Skeletal muscle tissue (tissue), 4 donors: ENCODE results near the gene FBRSL1. TPM values are rescaled to one million over a fixed set of nuclear protein-coding genes. Genes with fewer than 3 reads are reported as not detected.
A peak's percentile ranks its signal among the peaks of the same experiment; 100 is the strongest.

Source experiments
- H3K27ac ChIP-seq: one replicate; pipeline ENCODE4 v1.7.0; 2013; ENCODE audit warnings: mild to moderate bottlenecking, low read depth, low read length, inconsistent platforms
- H3K27me3 ChIP-seq, 3 donors: one replicate each; pipeline ENCODE4 v1.7.0; 2013; ENCODE audit warnings: low read length in 3 of 3; ENCODE audit not compliant: control insufficient read depth in 3 of 3, insufficient read depth in 3 of 3
- H3K36me3 ChIP-seq, 3 donors: one replicate each; pipeline ENCODE4 v1.7.0; 2013; ENCODE audit warnings: low read length in 3 of 3; ENCODE audit not compliant: control insufficient read depth in 3 of 3, insufficient read depth in 3 of 3
- H3K4me1 ChIP-seq, 3 donors: one replicate each; pipeline ENCODE4 v1.7.0; 2013; ENCODE audit warnings: low read length in 3 of 3, mild to moderate bottlenecking in 3 of 3; ENCODE audit not compliant: control insufficient read depth in 3 of 3, insufficient read depth in 3 of 3
- H3K4me3 ChIP-seq, 3 donors: one replicate each; pipeline ENCODE4 v1.7.0; 2013; ENCODE audit warnings: low read length in 3 of 3
- H3K9ac ChIP-seq, 3 donors: one replicate each; pipeline ENCODE4 v1.7.0; 2013; ENCODE audit warnings: low read length in 3 of 3, mild to moderate bottlenecking in 3 of 3, moderate library complexity in 2 of 3, low read depth in 1 of 3
- H3K9me3 ChIP-seq, 3 donors: one replicate each; pipeline ENCODE4 v1.7.0; 2013; ENCODE audit warnings: low read length in 3 of 3; ENCODE audit not compliant: control insufficient read depth in 3 of 3
- total RNA-seq: library from RNA; depleted of rRNA; stranded (reverse); fragments of >200 nt; gene quantifications from one replicate; pipeline ENCODE4 v1.2.3, GENCODE V29; 2014
- donor health status: Osteomylitis.

FBRSL1 gene
- total RNA-seq, 1 donor from 2014 or later: 6.8 TPM

DNA sequence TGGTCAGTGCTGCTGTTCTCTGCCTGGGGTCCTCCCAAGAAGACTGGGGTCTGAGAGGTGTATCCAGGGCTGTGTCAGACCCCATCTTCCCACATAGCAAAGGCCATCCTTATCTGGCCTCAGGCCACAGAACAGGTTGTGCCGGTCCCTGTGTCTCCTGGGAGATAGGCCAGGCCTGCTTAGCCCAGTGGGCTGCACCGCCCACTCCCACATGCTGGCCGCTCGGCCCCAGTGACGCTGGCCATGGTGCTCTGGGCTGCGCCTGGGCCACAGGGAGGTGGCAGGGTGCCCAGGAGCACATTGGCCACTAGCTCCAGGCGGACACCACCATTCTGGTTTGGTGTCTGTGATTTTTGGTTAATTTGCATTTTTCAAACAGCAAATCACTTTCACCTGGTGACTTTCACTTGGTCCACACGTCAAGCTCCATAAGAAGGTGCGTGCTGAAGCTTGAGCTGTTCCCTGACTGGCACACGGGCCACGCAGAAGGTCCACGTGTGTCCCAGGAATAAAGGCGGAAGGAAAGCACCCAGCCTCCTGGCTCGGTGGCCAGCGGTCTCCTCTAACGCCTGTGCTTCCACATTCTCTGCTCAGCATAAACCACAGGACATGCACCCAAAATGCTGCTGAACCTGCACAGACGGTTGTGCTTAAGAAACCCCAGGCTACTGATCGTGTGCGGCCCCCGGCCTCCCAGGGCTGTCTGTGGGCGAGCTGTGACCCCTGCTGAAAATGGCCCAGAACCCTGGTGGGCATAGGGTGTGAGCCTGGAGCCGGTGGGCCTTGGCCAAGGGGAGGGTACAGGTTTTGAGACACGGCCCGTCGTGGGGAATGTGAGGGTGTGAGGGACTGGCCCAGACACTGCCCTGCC lies 4.6 kb downstream of the FBRSL1 start:
- H3K9me3 ChIP-seq: no peaks in the 10 kb centered on the region
- H3K27ac ChIP-seq: no peak overlapping the region
- H3K27me3 ChIP-seq: no peaks in the 10 kb centered on the region
- peak overlapping the region in 1 of 3 donors; percentile 40 for H3K4me3 ChIP-seq
- H3K36me3 ChIP-seq: peaks cover 2 to 5% (median 5%) of the 10 kb centered on the region in 3 donors
- H3K4me1 ChIP-seq: peaks cover 62 to 84% (median 83%) of the 10 kb centered on the region in 3 donors
- H3K9ac ChIP-seq: peak overlapping the region in 1 of 3 donors; percentile 55

DNA sequence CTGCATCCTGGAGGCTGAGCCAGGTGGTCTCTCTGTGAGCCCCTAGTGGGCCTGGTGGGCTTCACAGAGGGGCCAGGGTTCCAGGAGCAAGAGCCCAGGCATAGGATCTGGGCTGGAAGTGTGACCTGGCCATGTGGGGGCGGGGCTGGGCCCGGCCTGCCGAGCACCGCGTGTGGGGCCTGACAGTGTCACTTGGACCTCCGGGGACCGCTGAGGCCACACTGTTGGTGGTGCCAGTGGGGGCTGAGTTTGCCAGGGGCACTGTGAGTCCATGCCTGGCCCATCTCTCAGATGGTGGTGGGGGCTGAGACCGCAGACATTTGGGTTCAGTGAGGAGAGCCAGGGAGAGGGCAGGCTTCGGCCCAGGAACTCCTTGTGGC lies 5.2 kb downstream of the FBRSL1 start:
- Histone ChIP-seq H3K9ac (peak overlapping the region in 2 of 3 donors; percentile 10 to 50), H3K27ac (peak overlapping the region; percentile 56), H3K27me3 (no peaks in the 10 kb centered on the region), H3K36me3 (peaks cover 2 to 5% (median 5%) of the 10 kb centered on the region in 3 donors), H3K9me3 (no peaks in the 10 kb centered on the region), H3K4me1 (peaks cover 62 to 89% (median 88%) of the 10 kb centered on the region in 3 donors), H3K4me3 (peak overlapping the region in 1 of 3 donors; percentile 40)

DNA sequence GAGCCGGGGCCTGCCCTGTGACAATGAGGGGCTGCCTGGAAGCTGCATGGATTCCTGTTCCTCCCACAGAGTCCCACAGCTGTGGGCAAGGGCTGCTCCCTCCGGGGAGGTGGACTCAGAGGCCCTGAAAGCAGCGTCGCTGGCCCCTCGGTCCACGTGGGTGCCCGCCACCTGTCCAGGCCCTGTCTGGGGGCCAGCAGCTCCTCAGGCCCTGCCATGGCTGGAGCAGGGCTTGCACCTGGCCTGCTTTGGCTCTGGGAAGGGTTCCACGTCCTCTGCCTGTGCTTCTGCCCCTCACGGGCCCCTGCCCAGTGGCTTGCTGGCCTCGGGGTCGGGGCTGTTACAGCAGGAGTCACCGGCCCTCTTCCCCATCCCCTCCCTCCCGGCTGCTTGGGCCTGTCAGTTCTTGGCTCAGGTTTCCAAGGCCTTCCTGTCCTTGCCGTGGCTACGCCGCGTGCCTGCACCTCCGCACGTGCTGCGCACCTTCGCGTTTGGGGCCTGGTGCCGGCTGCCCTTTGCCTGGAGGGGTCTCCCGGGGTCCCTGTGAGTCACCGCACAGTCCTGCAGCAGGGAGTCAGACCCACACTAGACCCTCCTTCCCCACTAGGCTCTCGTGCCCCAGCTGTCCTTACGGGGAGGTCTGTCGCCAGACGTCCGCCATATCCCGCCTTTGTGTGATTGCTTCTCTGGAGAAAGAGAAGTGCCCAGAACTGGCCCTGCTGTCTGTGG lies 5.8 kb downstream of the FBRSL1 start:
- peak overlapping the region; percentile 12 to 50 (median 14) for H3K9ac ChIP-seq
- H3K4me1 ChIP-seq: peaks cover 68 to 94% (median 92%) of the 10 kb centered on the region in 3 donors
- peaks cover 2 to 5% (median 5%) of the 10 kb centered on the region in 3 donors for H3K36me3 ChIP-seq
- peak overlapping the region; percentile 56 for H3K27ac ChIP-seq
- no peaks in the 10 kb centered on the region for H3K9me3 ChIP-seq
- H3K27me3 ChIP-seq: no peaks in the 10 kb centered on the region
- peak overlapping the region in 2 of 3 donors; percentile 7 to 9 for H3K4me3 ChIP-seq

DNA sequence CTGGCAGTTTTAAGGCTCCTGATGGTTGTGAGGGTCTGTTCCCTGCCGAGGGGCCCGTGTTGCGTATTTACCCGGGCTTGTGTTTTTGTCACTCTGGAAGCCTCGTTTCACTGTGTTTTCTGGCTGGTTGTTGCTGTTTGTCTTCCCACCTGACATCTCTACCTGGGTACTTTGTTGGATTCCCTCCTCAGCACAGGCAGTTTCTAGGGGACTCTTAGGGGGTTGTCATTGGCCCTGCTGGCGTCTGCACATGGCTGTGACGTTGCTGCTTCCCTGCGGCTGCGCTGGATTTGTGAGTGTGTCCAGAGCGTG lies 6.4 kb downstream of the FBRSL1 start:
- peak overlapping the region in 2 of 3 donors; percentile 12 to 50 for H3K9ac ChIP-seq
- H3K9me3 ChIP-seq: no peaks in the 10 kb centered on the region
- H3K4me1 ChIP-seq: peaks cover 68 to 94% (median 92%) of the 10 kb centered on the region in 3 donors
- no peaks in the 10 kb centered on the region for H3K27me3 ChIP-seq
- H3K4me3 ChIP-seq: peak overlapping the region in 1 of 3 donors; percentile 9
- peak overlapping the region; percentile 56 for H3K27ac ChIP-seq
- H3K36me3 ChIP-seq: peaks cover 2 to 5% (median 5%) of the 10 kb centered on the region in 3 donors

DNA sequence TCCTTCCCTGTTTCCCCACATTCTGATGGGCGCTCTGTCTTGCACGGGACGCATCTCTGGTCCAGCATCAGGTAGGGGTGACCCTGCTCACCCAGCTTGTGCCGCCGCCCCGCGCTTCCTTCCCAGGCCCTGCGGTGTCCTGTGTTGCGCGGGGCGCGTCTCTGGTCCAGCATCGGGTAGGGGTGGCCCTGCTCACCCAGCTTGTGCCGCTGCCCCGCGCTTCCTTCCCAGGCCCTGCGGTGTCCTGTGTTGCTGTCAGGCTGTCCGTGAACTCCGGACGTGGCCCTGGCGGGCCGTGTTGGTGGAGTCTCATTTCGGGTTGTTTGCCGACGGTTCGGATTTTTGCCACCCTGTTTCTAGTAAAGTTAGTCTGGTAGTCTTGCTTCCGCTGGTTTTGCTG lies 6.8 kb downstream of the FBRSL1 start:
- H3K27ac ChIP-seq: no peak overlapping the region
- peak overlapping the region in 1 of 3 donors; percentile 8 for H3K9ac ChIP-seq
- H3K36me3 ChIP-seq: peaks cover 2 to 5% (median 5%) of the 10 kb centered on the region in 3 donors
- no peak overlapping the region for H3K4me3 ChIP-seq
- H3K27me3 ChIP-seq: no peaks in the 10 kb centered on the region
- H3K9me3 ChIP-seq: no peaks in the 10 kb centered on the region
- H3K4me1 ChIP-seq: peaks cover 65 to 94% (median 92%) of the 10 kb centered on the region in 3 donors

DNA sequence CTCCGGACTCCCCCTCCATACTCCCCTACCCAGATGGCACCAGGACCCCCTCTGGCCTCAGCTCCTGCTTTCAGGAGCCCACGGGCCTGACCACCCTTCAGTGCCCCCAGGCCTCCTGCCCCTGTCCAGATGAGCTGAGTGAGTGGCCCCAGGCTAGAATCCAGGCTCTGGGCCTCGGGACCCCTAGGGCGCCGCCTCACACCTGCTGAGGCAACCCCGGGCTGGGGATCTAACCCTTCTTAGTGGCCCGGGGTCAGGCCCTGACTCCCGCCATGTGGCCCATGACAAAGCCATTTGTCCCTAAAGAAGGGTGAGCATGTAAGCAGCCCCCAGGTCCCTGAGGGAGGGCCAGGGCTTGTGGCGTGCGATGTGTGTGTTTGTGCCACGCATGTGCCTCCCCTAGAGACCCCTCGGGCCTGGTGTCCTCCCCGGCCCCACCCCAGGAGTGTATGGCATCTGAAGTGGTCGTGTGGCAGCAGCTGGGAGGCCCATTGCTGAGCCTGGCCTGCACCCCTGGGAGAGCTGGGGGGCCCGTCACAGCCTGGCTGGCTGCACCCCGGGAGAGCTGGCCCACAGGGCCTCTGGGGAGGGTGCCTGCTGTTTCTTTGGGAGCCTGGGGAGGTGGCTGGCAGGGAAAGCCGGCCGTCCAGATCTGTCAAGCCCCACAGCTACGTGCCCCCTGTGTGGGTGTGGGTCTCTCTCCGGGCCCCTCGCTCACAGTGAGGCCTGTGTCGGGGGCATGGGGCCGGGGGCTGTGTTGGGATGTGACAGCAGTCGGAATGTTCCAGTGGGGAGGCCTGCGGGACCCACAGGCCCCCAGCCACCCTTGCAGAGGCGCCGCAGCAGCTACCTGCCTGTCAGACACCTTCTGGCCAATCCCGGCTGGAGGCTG lies 7.8 kb downstream of the FBRSL1 start:
- H3K36me3 ChIP-seq: peaks cover 0 to 5% (median 2%) of the 10 kb centered on the region in 3 donors
- peaks cover 61 to 92% (median 91%) of the 10 kb centered on the region in 3 donors for H3K4me1 ChIP-seq
- no peaks in the 10 kb centered on the region for H3K9me3 ChIP-seq
- H3K27ac ChIP-seq: no peak overlapping the region
- H3K4me3 ChIP-seq: no peak overlapping the region
- H3K27me3 ChIP-seq: no peaks in the 10 kb centered on the region
- peak overlapping the region in 1 of 3 donors; percentile 40 for H3K9ac ChIP-seq

DNA sequence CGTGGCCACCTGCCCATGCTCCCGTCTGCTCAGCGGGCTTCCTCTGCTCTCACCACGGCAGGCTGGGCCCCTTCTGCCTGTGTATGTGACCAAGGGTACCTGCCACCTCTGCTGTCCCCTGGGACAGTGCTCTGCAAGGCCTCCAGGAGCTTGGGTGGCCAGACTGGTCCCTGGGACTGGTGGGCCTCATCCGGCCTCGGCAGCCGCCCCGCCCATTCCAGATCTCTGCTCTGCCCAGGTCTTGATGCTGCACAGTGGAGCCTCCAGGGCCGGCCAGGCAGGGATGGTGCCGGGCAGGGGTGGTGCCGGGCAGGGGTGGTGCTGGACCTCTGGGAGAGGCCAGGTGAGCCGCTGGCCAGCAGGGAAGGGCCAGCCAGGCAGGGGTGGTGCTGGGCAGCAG lies 9.0 kb downstream of the FBRSL1 start:
- Histone ChIP-seq H3K27me3 (no peaks in the 10 kb centered on the region), H3K9ac (no peak overlapping the region), H3K36me3 (peaks cover 0 to 3% (median 0%) of the 10 kb centered on the region in 3 donors), H3K9me3 (no peaks in the 10 kb centered on the region), H3K4me1 (peaks cover 60 to 92% (median 91%) of the 10 kb centered on the region in 3 donors), H3K4me3 (no peak overlapping the region), H3K27ac (no peak overlapping the region)

DNA sequence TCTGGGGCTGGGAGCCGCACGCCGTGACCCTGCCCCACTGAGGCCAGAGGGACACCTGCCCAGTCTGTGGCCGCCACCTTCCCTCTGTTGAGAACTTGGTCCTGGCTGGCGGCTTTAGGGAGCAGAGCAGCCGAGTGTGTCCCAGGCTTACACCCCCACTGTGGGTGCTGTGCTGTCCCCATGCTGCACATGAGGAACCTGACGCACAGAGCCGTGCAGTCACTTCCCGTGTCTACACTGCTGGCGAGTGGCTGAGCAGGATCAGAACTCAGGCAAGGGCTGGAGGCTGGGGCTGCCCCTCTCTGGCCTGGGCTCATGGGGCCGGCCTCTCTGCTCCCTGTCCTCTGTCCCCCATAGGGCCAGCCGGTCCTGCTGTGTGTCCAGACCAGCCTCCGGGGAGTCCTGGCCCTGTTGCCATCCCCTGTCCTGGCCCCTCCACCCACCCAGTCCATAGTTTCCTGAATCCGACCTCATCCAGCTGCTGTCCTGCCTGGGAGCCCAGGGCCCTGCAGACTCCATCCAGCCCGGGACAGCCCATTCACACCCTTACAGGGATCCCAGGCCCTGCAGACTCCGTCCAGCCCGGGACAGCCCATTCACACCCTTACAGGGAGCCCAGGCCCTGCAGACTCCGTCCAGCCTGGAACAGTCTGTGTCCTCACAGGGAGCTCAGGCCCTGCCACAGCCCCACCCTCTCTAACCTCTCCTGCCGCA lies 10.3 kb downstream of the FBRSL1 start:
- Histone ChIP-seq H3K4me3 (no peak overlapping the region), H3K27me3 (no peaks in the 10 kb centered on the region), H3K27ac (no peak overlapping the region), H3K4me1 (peaks cover 57 to 91% (median 91%) of the 10 kb centered on the region in 3 donors), H3K36me3 (no peaks in the 10 kb centered on the region), H3K9me3 (no peaks in the 10 kb centered on the region), H3K9ac (peak overlapping the region; percentile 20 to 33 (median 32))

DNA sequence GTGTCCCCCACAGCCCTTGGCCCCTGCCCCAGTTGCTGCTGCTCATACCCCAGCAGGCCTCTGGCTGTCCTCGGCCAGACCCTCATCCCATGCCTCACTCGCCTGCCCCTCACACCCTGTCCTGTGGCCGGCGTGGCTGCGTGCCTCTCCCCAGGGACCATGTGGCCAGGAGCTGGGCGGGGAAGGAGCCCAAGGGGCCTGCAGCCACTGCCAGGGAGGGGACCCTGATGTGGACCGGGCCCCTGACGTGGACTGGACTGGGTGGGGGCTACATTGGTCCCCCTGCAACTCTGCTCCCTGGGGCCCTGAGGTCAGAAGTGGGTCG lies 10.9 kb downstream of the FBRSL1 start:
- Histone ChIP-seq H3K4me1 (peaks cover 57 to 91% (median 91%) of the 10 kb centered on the region in 3 donors), H3K27me3 (no peaks in the 10 kb centered on the region), H3K9me3 (no peaks in the 10 kb centered on the region), H3K36me3 (no peaks in the 10 kb centered on the region), H3K4me3 (no peak overlapping the region), H3K27ac (no peak overlapping the region), H3K9ac (peak overlapping the region in 2 of 3 donors; percentile 20 to 33)
